ENCODE data around the gene TMPRSS2.

DNA sequence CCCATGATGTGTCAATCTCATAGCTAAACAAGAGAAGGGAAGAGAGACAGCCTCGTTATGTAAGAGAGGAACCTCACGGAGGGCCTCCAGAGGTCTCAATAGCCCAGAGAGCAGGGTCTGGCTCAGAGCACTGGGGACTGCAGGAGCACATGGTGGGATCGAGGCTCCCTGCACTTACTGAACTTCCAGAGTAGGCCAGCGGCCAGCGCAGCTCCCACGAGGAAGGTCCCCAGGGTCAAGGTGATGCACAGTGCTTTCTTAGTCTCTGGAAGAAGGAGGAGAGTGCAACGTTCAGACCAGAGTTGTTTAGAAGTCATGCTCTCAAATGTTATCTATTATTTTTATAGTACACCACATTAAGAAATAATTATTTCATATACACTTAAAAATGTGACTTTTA, 18.6 kb downstream of the TMPRSS2 start:
- TF ChIP-seq, protein P1, sequence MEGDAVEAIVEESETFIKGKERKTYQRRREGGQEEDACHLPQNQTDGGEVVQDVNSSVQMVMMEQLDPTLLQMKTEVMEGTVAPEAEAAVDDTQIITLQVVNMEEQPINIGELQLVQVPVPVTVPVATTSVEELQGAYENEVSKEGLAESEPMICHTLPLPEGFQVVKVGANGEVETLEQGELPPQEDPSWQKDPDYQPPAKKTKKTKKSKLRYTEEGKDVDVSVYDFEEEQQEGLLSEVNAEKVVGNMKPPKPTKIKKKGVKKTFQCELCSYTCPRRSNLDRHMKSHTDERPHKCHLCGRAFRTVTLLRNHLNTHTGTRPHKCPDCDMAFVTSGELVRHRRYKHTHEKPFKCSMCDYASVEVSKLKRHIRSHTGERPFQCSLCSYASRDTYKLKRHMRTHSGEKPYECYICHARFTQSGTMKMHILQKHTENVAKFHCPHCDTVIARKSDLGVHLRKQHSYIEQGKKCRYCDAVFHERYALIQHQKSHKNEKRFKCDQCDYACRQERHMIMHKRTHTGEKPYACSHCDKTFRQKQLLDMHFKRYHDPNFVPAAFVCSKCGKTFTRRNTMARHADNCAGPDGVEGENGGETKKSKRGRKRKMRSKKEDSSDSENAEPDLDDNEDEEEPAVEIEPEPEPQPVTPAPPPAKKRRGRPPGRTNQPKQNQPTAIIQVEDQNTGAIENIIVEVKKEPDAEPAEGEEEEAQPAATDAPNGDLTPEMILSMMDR (IDR thresholded peaks at IDR 0.05), result no peak
- TF ChIP-seq POLR2A (IDR thresholded peaks at IDR 0.05), result no peak

Data from lower leg skin (tissue), 3 donors.